Endodermal cell (in vitro differentiated cells): ENCODE measurements around the gene RSRC1. TPM values are rescaled to one million over a fixed set of nuclear protein-coding genes. Genes with fewer than 3 reads are reported as not detected.

ENCODE experiments used
- DNase-seq: peaks from one replicate; pipeline ENCODE4 v3.0.0-alpha.2; 2017
- H3K27ac ChIP-seq: 2 replicates; pipeline ENCODE4 v1.5.1; 2013; ENCODE audit warnings: mild to moderate bottlenecking, low read depth, low read length, moderate library complexity
- H3K27me3 ChIP-seq: 2 replicates; pipeline ENCODE4 v1.6.1; 2013; ENCODE audit warnings: mild to moderate bottlenecking, low read length, moderate library complexity; ENCODE audit not compliant: insufficient read depth, control insufficient read depth, poor library complexity, severe bottlenecking
- H3K36me3 ChIP-seq: 2 replicates; pipeline ENCODE4 v1.7.0; 2013; ENCODE audit warnings: mild to moderate bottlenecking, low read length, moderate library complexity; ENCODE audit not compliant: control insufficient read depth, insufficient read depth
- H3K4me1 ChIP-seq: one replicate; pipeline ENCODE4 v1.7.0; 2013; ENCODE audit warnings: low read length; ENCODE audit not compliant: control insufficient read depth, insufficient read depth
- H3K4me3 ChIP-seq: 2 replicates; pipeline ENCODE4 v1.5.1; 2013; ENCODE audit warnings: mild to moderate bottlenecking, low read length, moderate library complexity
- H3K9ac ChIP-seq: 2 replicates; pipeline ENCODE4 v1.6.1; 2013; ENCODE audit warnings: mild to moderate bottlenecking, low read length, moderate library complexity; ENCODE audit not compliant: poor library complexity, severe bottlenecking; ENCODE audit errors: extremely low read depth
- H3K9me3 ChIP-seq: 2 replicates; pipeline ENCODE4 v1.6.1; 2013; ENCODE audit warnings: mild to moderate bottlenecking, low read length, moderate library complexity; ENCODE audit not compliant: control insufficient read depth
- H3K27ac Mint-ChIP-seq: 2 replicates; pipeline ENCODE4 v1.8.0; 2020; ENCODE audit warnings: mixed read lengths
- H3K27me3 Mint-ChIP-seq: 2 replicates; pipeline ENCODE4 v1.8.0; 2021; ENCODE audit warnings: mild to moderate bottlenecking, mixed read lengths; ENCODE audit not compliant: insufficient read depth
- H3K36me3 Mint-ChIP-seq: 2 replicates; pipeline ENCODE4 v1.8.0; 2020; ENCODE audit warnings: low read depth, mixed read lengths
- H3K4me1 Mint-ChIP-seq: 2 replicates; pipeline ENCODE4 v1.8.0; 2020; ENCODE audit warnings: mixed read lengths
- H3K4me3 Mint-ChIP-seq: 2 replicates; pipeline ENCODE4 v1.8.0; 2020; ENCODE audit warnings: mild to moderate bottlenecking, moderate library complexity, mixed read lengths
- H3K9me3 Mint-ChIP-seq: 2 replicates; pipeline ENCODE4 v1.8.0; 2020; ENCODE audit warnings: mild to moderate bottlenecking, mixed read lengths
- WGBS, 2 experiments: methylation state at CpG; one replicate each; pipeline versions ENCODE4 v1.1.5 to v1.1.7; 2013; ENCODE audit warnings: missing lambda C conversion rate in 2 of 2, mixed read lengths in 1 of 2; ENCODE audit not compliant: insufficient coverage in 1 of 2, insufficient read length in 1 of 2; 5-methylcytosine and 5-hydroxymethylcytosine counted together
- total RNA-seq, 2 donors: library from RNA; stranded (reverse); fragmentation: NEBNext Ultra II Directional in 1 of 2; extraction: Animal tissue kit (Norgen Biotek cat#: 25700) in 1 of 2; gene quantifications; 2 replicates in 1 of 2; 3 replicates in 1 of 2; pipeline ENCODE4 v1.2.1, GENCODE V29; 2021
- TF ChIP-seq, protein P1 (sequence below): fragments of 200-600 bp; sonication (generic); conservative IDR thresholded peaks from 2 replicates; pipeline ENCODE4 v1.5.0; 2021; ENCODE audit warnings: antibody characterized with exemption, mild to moderate bottlenecking

Gene RSRC1
- total RNA-seq, 2 donors from 2014 or later: 45.3 to 52.1 TPM

DNA sequence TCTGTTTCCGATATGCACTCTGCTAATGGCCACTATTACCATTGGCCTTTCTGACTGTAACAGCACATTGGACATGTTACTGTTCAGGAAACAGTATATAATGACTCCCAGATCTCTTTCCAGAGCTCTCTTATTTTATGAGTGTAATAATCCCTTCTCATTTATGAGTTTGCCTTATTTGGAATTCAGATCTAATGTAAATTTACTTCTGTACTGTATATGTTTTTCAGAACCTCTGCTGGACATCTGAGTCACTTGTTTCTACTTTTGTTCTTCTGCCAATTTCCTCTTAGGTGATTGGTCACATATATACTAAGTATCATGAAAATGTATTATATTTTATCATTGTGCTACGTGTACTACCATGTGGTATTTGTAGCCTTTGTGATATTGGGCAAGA lies 30.5 kb downstream of the RSRC1 start:
- H3K27ac ChIP-seq: no peak overlapping the region
- no peak overlapping the region for H3K4me3 ChIP-seq
- no peaks in the 10 kb centered on the region for H3K4me1 ChIP-seq
- Mint-ChIP-seq H3K4me1 (no peaks in the 10 kb centered on the region), H3K36me3 (peaks cover 17% of the 10 kb centered on the region), H3K4me3 (no peak overlapping the region), H3K9me3 (peaks cover 6% of the 10 kb centered on the region), H3K27me3 (no peaks in the 10 kb centered on the region), H3K27ac (no peak overlapping the region)
- DNase-seq: no peak
- H3K9ac ChIP-seq: no peak overlapping the region
- H3K27me3 ChIP-seq: no peaks in the 10 kb centered on the region
- H3K36me3 ChIP-seq: peaks cover 10% of the 10 kb centered on the region
- WGBS, 2 experiments: 83 to 93% methylated on average over 2 of the region's 2 CpGs
- no peaks in the 10 kb centered on the region for H3K9me3 ChIP-seq
- TF ChIP-seq, protein P1, sequence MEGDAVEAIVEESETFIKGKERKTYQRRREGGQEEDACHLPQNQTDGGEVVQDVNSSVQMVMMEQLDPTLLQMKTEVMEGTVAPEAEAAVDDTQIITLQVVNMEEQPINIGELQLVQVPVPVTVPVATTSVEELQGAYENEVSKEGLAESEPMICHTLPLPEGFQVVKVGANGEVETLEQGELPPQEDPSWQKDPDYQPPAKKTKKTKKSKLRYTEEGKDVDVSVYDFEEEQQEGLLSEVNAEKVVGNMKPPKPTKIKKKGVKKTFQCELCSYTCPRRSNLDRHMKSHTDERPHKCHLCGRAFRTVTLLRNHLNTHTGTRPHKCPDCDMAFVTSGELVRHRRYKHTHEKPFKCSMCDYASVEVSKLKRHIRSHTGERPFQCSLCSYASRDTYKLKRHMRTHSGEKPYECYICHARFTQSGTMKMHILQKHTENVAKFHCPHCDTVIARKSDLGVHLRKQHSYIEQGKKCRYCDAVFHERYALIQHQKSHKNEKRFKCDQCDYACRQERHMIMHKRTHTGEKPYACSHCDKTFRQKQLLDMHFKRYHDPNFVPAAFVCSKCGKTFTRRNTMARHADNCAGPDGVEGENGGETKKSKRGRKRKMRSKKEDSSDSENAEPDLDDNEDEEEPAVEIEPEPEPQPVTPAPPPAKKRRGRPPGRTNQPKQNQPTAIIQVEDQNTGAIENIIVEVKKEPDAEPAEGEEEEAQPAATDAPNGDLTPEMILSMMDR: no peak

DNA sequence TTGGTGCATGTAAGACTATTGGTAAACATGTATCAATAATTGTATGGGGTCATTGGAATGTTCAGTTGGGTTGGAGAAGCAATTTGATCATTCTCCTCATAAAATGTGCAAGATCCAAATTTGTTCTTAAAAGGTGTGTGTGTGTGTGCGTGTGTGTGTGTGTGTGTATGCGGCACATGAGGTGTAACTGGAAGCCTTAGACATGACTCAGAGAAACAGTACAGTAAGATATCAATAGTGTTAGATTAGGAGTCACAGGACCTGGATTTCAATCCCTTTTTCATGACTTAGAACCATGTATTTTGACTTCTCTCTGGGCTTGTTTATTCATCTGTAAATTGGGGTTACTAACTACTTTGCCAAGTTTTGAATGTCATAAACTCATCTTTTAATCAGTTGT lies 38.3 kb downstream of the RSRC1 start:
- H3K9me3 Mint-ChIP-seq: peaks cover 7% of the 10 kb centered on the region
- no peak overlapping the region for H3K4me3 Mint-ChIP-seq

DNA sequence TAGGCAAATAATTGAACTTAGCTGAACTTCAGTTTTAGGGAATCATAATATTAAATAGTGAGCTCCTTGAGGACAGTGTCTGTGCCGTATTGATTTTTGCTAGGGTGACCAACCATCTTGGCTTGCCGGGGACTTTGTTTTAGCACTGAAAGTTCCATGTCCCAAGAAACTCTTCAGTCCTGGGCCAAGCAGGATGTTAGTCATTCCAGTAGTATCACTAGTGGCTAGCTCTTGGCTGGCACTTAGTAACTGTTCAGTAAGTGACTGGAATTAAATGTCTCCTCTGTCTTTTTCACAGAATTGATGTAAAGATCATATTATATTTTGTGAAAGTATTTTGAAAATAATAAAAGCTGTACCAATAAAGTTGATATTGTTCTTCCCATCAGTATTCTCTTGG lies 42.3 kb downstream of the RSRC1 start:
- no peaks in the 10 kb centered on the region for H3K27me3 ChIP-seq
- WGBS, 2 experiments: 90 to 100% methylated on average over 2 of the region's 2 CpGs
- no peaks in the 10 kb centered on the region for H3K27me3 Mint-ChIP-seq
- no peak for DNase-seq
- TF ChIP-seq, protein P1: no peak
- no peak overlapping the region for H3K4me3 Mint-ChIP-seq
- H3K4me1 Mint-ChIP-seq: no peaks in the 10 kb centered on the region
- peaks cover 11% of the 10 kb centered on the region for H3K9me3 ChIP-seq
- no peak overlapping the region for H3K4me3 ChIP-seq
- no peaks in the 10 kb centered on the region for H3K4me1 ChIP-seq
- H3K36me3 ChIP-seq: peaks cover 7% of the 10 kb centered on the region
- H3K9me3 Mint-ChIP-seq: peaks cover 7% of the 10 kb centered on the region
- H3K36me3 Mint-ChIP-seq: peaks cover 9% of the 10 kb centered on the region
- H3K27ac ChIP-seq: no peak overlapping the region
- H3K9ac ChIP-seq: no peak overlapping the region
- no peak overlapping the region for H3K27ac Mint-ChIP-seq

More for the DNA sequence above, 38.3 kb downstream of the RSRC1 start:
- Histone ChIP-seq H3K9ac (no peak overlapping the region), H3K4me3 (no peak overlapping the region), H3K36me3 (no peaks in the 10 kb centered on the region), H3K27ac (no peak overlapping the region), H3K4me1 (no peaks in the 10 kb centered on the region), H3K9me3 (no peaks in the 10 kb centered on the region), H3K27me3 (no peaks in the 10 kb centered on the region)
- DNase-seq: no peak
- TF ChIP-seq, protein P1: no peak
- Mint-ChIP-seq H3K4me1 (no peaks in the 10 kb centered on the region), H3K27me3 (no peaks in the 10 kb centered on the region), H3K36me3 (peaks cover 4% of the 10 kb centered on the region), H3K27ac (no peak overlapping the region)
- 72% methylated on average over 2 of the region's 2 CpGs; no CpG with 5 or more reads in 1 of the 2 experiments for WGBS, 2 experiments
